H9 (cell line): Measurements from ENCODE around the gene CNNM3. TPM values are rescaled to one million over a fixed set of nuclear protein-coding genes. Genes with fewer than 3 reads are reported as not detected.

ENCODE experiments used
- DNase-seq: peaks from one replicate; pipeline ENCODE4 v3.0.0-alpha.2; 2017
- H2AFZ ChIP-seq: one replicate; pipeline ENCODE4 v1.6.1; 2013; ENCODE audit warnings: mild to moderate bottlenecking, low read length, control low read depth, moderate library complexity
- H2AK5ac ChIP-seq: 2 replicates; pipeline ENCODE4 v1.6.1; 2013; ENCODE audit warnings: low read length, control low read depth, mixed read lengths; ENCODE audit not compliant: insufficient read length
- H2BK120ac ChIP-seq: one replicate; pipeline ENCODE4 v1.6.1; 2013; ENCODE audit warnings: low read depth, mild to moderate bottlenecking, low read length, control low read depth, inconsistent platforms; ENCODE audit not compliant: poor library complexity, severe bottlenecking
- H2BK12ac ChIP-seq: 2 replicates; pipeline ENCODE4 v1.6.1; 2013; ENCODE audit warnings: low read length, control low read depth, mixed read lengths, low read depth; ENCODE audit not compliant: insufficient read length
- H2BK15ac ChIP-seq: 2 replicates; pipeline ENCODE4 v1.6.1; 2013; ENCODE audit warnings: low read depth, low read length, control low read depth
- H2BK20ac ChIP-seq: one replicate; pipeline ENCODE4 v1.6.1; 2013; ENCODE audit warnings: low read depth, mild to moderate bottlenecking, low read length, control low read depth, inconsistent platforms; ENCODE audit not compliant: poor library complexity, severe bottlenecking
- H2BK5ac ChIP-seq: 2 replicates; pipeline ENCODE4 v1.6.1; 2013; ENCODE audit warnings: low read length, control low read depth, mixed read lengths; ENCODE audit not compliant: insufficient read length
- H3K14ac ChIP-seq: 2 replicates; pipeline ENCODE4 v1.6.1; 2013; ENCODE audit warnings: low read length, control low read depth; ENCODE audit not compliant: insufficient read depth
- H3K18ac ChIP-seq: 2 replicates; pipeline ENCODE4 v1.6.1; 2013; ENCODE audit warnings: low read depth, mild to moderate bottlenecking, mixed read lengths, low read length, control low read depth; ENCODE audit not compliant: insufficient read length
- H3K23ac ChIP-seq: 2 replicates; pipeline ENCODE4 v1.6.1; 2013; ENCODE audit warnings: low read length, control low read depth, mixed read lengths, low read depth; ENCODE audit not compliant: insufficient read length
- H3K23me2 ChIP-seq: 2 replicates; pipeline ENCODE4 v1.6.1; 2013; ENCODE audit warnings: low read depth, mild to moderate bottlenecking, mixed read lengths, low read length, control low read depth; ENCODE audit not compliant: insufficient read length, poor library complexity, severe bottlenecking
- H3K27ac ChIP-seq: 2 replicates; pipeline ENCODE4 v1.5.1; 2013; ENCODE audit warnings: low read length, control low read depth, mixed read lengths, low read depth; ENCODE audit not compliant: insufficient read length
- H3K27me3 ChIP-seq: 2 replicates; pipeline ENCODE4 v1.6.1; 2013; ENCODE audit warnings: low read length, control low read depth, inconsistent platforms; ENCODE audit not compliant: insufficient read depth
- H3K4ac ChIP-seq: 2 replicates; pipeline ENCODE4 v1.6.1; 2013; ENCODE audit warnings: low read depth, mild to moderate bottlenecking, control low read depth, inconsistent platforms, low read length, moderate library complexity
- H3K4me1 ChIP-seq: 2 replicates; pipeline ENCODE4 v1.6.1; 2013; ENCODE audit warnings: low read length, control low read depth, inconsistent platforms; ENCODE audit not compliant: insufficient read depth
- H3K4me2 ChIP-seq: 2 replicates; pipeline ENCODE4 v1.6.1; 2013; ENCODE audit warnings: low read length, control low read depth, mixed read lengths; ENCODE audit not compliant: insufficient read length, insufficient read depth
- H3K56ac ChIP-seq: 2 replicates; pipeline ENCODE4 v1.6.1; 2013; ENCODE audit warnings: low read depth, mild to moderate bottlenecking, mixed read lengths, low read length, control low read depth; ENCODE audit not compliant: insufficient read length
- H3K79me1 ChIP-seq: 2 replicates; pipeline ENCODE4 v1.6.1; 2013; ENCODE audit warnings: low read depth, mild to moderate bottlenecking, moderate library complexity, low read length, control low read depth, inconsistent platforms; ENCODE audit not compliant: insufficient read depth, poor library complexity, severe bottlenecking
- H3K79me2 ChIP-seq: 2 replicates; pipeline ENCODE4 v1.6.1; 2013; ENCODE audit warnings: low read length, control low read depth, inconsistent platforms; ENCODE audit not compliant: insufficient read depth
- H3K9ac ChIP-seq: 2 replicates; pipeline ENCODE4 v1.6.1; 2013; ENCODE audit warnings: low read length, control low read depth, mixed read lengths; ENCODE audit not compliant: insufficient read length; ENCODE audit errors: extremely low read depth
- H3K9me3 ChIP-seq: one replicate; pipeline ENCODE4 v1.6.1; 2013; ENCODE audit warnings: low read depth, low read length, inconsistent platforms; ENCODE audit not compliant: control insufficient read depth
- H3T11ph ChIP-seq: one replicate; pipeline ENCODE4 v1.6.1; 2013; ENCODE audit warnings: mild to moderate bottlenecking, low read length, control low read depth, inconsistent platforms
- H4K20me1 ChIP-seq: one replicate; pipeline ENCODE4 v1.6.1; 2013; ENCODE audit not compliant: control insufficient read depth, insufficient read length, insufficient read depth
- H4K5ac ChIP-seq: 2 replicates; pipeline ENCODE4 v1.6.1; 2013; ENCODE audit warnings: low read depth, mild to moderate bottlenecking, mixed read lengths, low read length, control low read depth; ENCODE audit not compliant: insufficient read length
- H4K8ac ChIP-seq: replicated peaks from 2 replicates; pipeline ENCODE4 v1.6.1; 2013; ENCODE audit warnings: low read length, control low read depth, mixed read lengths, low read depth; ENCODE audit not compliant: insufficient read length
- H4K91ac ChIP-seq: 2 replicates; pipeline ENCODE4 v1.6.1; 2013; ENCODE audit warnings: low read depth, mild to moderate bottlenecking, moderate library complexity, mixed read lengths, low read length, control low read depth; ENCODE audit not compliant: insufficient read length
- H3K27ac Mint-ChIP-seq, 3 experiments: 2 replicates in 2 of 3; 3 replicates in 1 of 3; pipeline ENCODE4 v1.8.0; 2020 to 2021; ENCODE audit warnings: mixed read lengths in 3 of 3, mild to moderate bottlenecking in 1 of 3, moderate library complexity in 1 of 3
- H3K27me3 Mint-ChIP-seq: 2 replicates; pipeline ENCODE4 v1.8.0; 2021; ENCODE audit warnings: low read depth, mild to moderate bottlenecking, moderate library complexity, mixed read lengths
- H3K36me3 Mint-ChIP-seq, 3 experiments: 2 replicates in 2 of 3; 3 replicates in 1 of 3; pipeline ENCODE4 v1.8.0; 2020 to 2021; ENCODE audit warnings: low read depth in 3 of 3, mixed read lengths in 3 of 3; ENCODE audit not compliant: insufficient read depth in 1 of 3
- H3K4me1 Mint-ChIP-seq, 2 experiments: 2 replicates each; pipeline ENCODE4 v1.8.0; 2020; ENCODE audit warnings: mixed read lengths in 2 of 2
- H3K4me3 Mint-ChIP-seq, 2 experiments: 2 replicates in 1 of 2; 3 replicates in 1 of 2; pipeline ENCODE4 v1.8.0; 2020 to 2021; ENCODE audit warnings: mild to moderate bottlenecking in 2 of 2, mixed read lengths in 2 of 2, moderate library complexity in 1 of 2
- H3K9me3 Mint-ChIP-seq, 2 experiments: 2 replicates in 1 of 2; 3 replicates in 1 of 2; pipeline ENCODE4 v1.8.0; 2020; ENCODE audit warnings: mild to moderate bottlenecking in 2 of 2, mixed read lengths in 2 of 2, moderate library complexity in 1 of 2
- WGBS: extraction: QIAGEN DNeasy Blood & Tissue Kit; methylation state at CpG from one replicate; pipeline ENCODE4 v1.1.7; 2013; ENCODE audit warnings: missing lambda C conversion rate, low lambda C conversion rate, mixed read lengths; ENCODE audit not compliant: insufficient read length; ENCODE audit errors: extremely low coverage; 5-methylcytosine and 5-hydroxymethylcytosine counted together
- total RNA-seq: library from RNA; stranded (reverse); gene quantifications from 2 replicates; pipeline ENCODE4 v1.2.1, GENCODE V29; 2021
- TF ChIP-seq, protein P1 (sequence below): fragments of 200-600 bp; sonication (generic); conservative IDR thresholded peaks from 3 replicates; pipeline ENCODE4 v1.8.0; 2021; ENCODE audit warnings: antibody characterized with exemption, mild to moderate bottlenecking

Gene CNNM3
- total RNA-seq, 1 experiment from 2014 or later, result 25.0 TPM

DNA sequence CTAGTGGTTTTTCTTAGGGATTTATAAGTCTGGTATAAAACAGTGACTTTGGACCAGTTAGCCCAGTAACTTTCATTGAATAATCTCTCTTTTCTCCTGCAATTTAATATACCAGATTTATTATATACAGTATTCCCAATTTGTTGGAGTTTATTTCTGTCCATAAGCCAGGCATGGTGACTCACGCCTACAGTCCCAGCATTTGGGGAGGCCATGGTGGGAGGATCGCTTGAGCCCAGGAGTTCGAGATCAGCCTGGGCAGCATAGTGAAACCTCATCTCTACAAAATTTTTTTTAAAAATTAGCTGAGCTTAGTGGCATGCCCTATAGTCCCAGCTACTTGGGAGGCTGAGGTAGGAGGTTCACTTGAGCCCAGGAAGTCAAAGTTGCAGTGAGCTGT, 28.7 kb upstream of the CNNM3 start:
- no peaks in the 10 kb centered on the region for H3K27me3 ChIP-seq
- H2BK12ac ChIP-seq, result no peak overlapping the region
- no CpG with 5 or more reads among the region's 3 CpGs for WGBS
- TF ChIP-seq, protein P1, sequence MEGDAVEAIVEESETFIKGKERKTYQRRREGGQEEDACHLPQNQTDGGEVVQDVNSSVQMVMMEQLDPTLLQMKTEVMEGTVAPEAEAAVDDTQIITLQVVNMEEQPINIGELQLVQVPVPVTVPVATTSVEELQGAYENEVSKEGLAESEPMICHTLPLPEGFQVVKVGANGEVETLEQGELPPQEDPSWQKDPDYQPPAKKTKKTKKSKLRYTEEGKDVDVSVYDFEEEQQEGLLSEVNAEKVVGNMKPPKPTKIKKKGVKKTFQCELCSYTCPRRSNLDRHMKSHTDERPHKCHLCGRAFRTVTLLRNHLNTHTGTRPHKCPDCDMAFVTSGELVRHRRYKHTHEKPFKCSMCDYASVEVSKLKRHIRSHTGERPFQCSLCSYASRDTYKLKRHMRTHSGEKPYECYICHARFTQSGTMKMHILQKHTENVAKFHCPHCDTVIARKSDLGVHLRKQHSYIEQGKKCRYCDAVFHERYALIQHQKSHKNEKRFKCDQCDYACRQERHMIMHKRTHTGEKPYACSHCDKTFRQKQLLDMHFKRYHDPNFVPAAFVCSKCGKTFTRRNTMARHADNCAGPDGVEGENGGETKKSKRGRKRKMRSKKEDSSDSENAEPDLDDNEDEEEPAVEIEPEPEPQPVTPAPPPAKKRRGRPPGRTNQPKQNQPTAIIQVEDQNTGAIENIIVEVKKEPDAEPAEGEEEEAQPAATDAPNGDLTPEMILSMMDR, result no peak
- H3K4ac ChIP-seq, result no peak overlapping the region
- H2AK5ac ChIP-seq, result no peak overlapping the region
- H3K56ac ChIP-seq, result no peak overlapping the region
- H3K27ac Mint-ChIP-seq, result no peak overlapping the region
- H2AFZ ChIP-seq, result no peak overlapping the region
- no peaks in the 10 kb centered on the region; a peak in 2 of 7 replicates for H3K36me3 Mint-ChIP-seq
- H2BK20ac ChIP-seq, result no peak overlapping the region
- no peaks in the 10 kb centered on the region for H3K9me3 ChIP-seq
- no peaks in the 10 kb centered on the region for H3K23me2 ChIP-seq
- DNase-seq, result no peak
- H3K4me3 Mint-ChIP-seq, result no peak overlapping the region
- H4K91ac ChIP-seq, result no peak overlapping the region
- H3K9me3 Mint-ChIP-seq, result no peaks in the 10 kb centered on the region
- H3K4me1 Mint-ChIP-seq, result peaks cover 3 to 8% of the 10 kb centered on the region in 2 experiments; a peak in 2 of 4 replicates
- no peak overlapping the region for H3K18ac ChIP-seq
- H3K14ac ChIP-seq, result no peak overlapping the region; the same call in 1 of the 2 replicates
- H3K23ac ChIP-seq, result no peak overlapping the region
- H4K8ac ChIP-seq, result no peak overlapping the region
- no peak overlapping the region for H3K4me2 ChIP-seq
- H2BK120ac ChIP-seq, result no peak overlapping the region
- H3K27ac ChIP-seq, result no peak overlapping the region
- no peaks in the 10 kb centered on the region for H3K27me3 Mint-ChIP-seq
- no peaks in the 10 kb centered on the region for H3K4me1 ChIP-seq
- H2BK5ac ChIP-seq, result no peak overlapping the region
- no peak overlapping the region for H3K9ac ChIP-seq
- no peaks in the 10 kb centered on the region for H3K79me1 ChIP-seq
- H3K79me2 ChIP-seq, result no peaks in the 10 kb centered on the region
- no peak overlapping the region for H2BK15ac ChIP-seq
- H3T11ph ChIP-seq, result no peak overlapping the region
- no peak overlapping the region for H4K5ac ChIP-seq
- no peaks in the 10 kb centered on the region for H4K20me1 ChIP-seq
